KMS-11 (cell line): ENCODE data around the gene SCG2.

Source experiments
- H2AFZ ChIP-seq: fragments of 200-600 bp; sonication (generic); 2 replicates; pipeline ENCODE4 v1.6.1; 2016; ENCODE audit warnings: antibody characterized with exemption, mixed run types, low read depth
- H3K27ac ChIP-seq: fragments of 200-600 bp; sonication (generic); 2 replicates; pipeline ENCODE4 v1.6.1; 2016; ENCODE audit warnings: mild to moderate bottlenecking, mixed run types
- H3K27me3 ChIP-seq: fragments of 200-600 bp; sonication (generic); 2 replicates; pipeline ENCODE4 v1.6.1; 2017; ENCODE audit warnings: mild to moderate bottlenecking, low read depth, mixed run types, moderate library complexity; ENCODE audit not compliant: insufficient read depth
- H3K36me3 ChIP-seq: fragments of 200-600 bp; sonication (generic); 2 replicates; pipeline ENCODE4 v1.6.1; 2017; ENCODE audit warnings: mild to moderate bottlenecking, mixed run types; ENCODE audit not compliant: insufficient read depth
- H3K4me1 ChIP-seq: fragments of 200-600 bp; sonication (generic); 2 replicates; pipeline ENCODE4 v1.6.1; 2016; ENCODE audit warnings: mild to moderate bottlenecking, low read depth, mixed run types; ENCODE audit not compliant: poor library complexity, severe bottlenecking
- H3K4me2 ChIP-seq: fragments of 200-600 bp; sonication (generic); 2 replicates; pipeline ENCODE4 v1.7.0; 2016; ENCODE audit warnings: mild to moderate bottlenecking, mixed run types
- H3K4me3 ChIP-seq: fragments of 200-600 bp; sonication (generic); IDR thresholded peaks from 2 replicates; pipeline ENCODE4 v1.6.1; 2017; ENCODE audit warnings: low read depth, low read length, mixed read lengths; ENCODE audit not compliant: insufficient read depth
- H3K79me2 ChIP-seq: fragments of 200-600 bp; sonication (generic); 2 replicates; pipeline ENCODE4 v1.6.1; 2016; ENCODE audit warnings: low read depth, mixed run types; ENCODE audit not compliant: insufficient read depth
- H3K9ac ChIP-seq: fragments of 200-600 bp; sonication (generic); 2 replicates; pipeline ENCODE4 v1.6.1; 2016; ENCODE audit warnings: mild to moderate bottlenecking, mixed run types
- H4K20me1 ChIP-seq: fragments of 200-600 bp; sonication (generic); 2 replicates; pipeline ENCODE4 v1.6.1; 2016; ENCODE audit warnings: mild to moderate bottlenecking, mixed run types; ENCODE audit not compliant: insufficient read depth
- TF ChIP-seq, protein P1 (sequence below): fragments of 200-600 bp; sonication (generic); conservative IDR thresholded peaks from 2 replicates; pipeline ENCODE4 v1.6.1; 2017; ENCODE audit warnings: low read depth, mild to moderate bottlenecking, antibody characterized with exemption, low read length, moderate library complexity, mixed read lengths

SCG2 gene

DNA sequence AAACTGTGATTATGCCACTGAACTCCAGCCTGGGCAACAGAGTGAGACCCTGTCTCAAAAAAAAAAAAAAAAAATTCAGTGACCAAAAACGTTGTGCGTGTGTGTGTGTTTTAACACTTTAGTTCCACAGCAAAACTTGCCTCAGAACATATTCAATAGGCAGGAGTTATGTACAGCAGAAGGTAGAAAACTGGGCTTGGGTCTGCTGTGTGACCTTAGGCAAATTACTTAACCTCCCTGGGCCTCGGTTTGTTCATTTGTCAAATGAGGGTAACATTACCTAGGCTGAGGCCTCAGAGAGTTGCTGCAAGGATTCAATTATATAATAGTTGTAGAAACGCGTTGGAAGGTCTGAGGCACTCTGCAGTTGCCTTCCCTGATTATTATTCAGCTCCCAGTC lies 10.3 kb upstream of the SCG2 start:
- no peaks in the 10 kb centered on the region for H3K4me1 ChIP-seq
- no peaks in the 10 kb centered on the region for H3K79me2 ChIP-seq
- H3K27me3 ChIP-seq = no peaks in the 10 kb centered on the region
- no peak overlapping the region for H3K27ac ChIP-seq
- H3K4me2 ChIP-seq = no peak overlapping the region
- H3K9ac ChIP-seq = no peak overlapping the region
- TF ChIP-seq, protein P1, sequence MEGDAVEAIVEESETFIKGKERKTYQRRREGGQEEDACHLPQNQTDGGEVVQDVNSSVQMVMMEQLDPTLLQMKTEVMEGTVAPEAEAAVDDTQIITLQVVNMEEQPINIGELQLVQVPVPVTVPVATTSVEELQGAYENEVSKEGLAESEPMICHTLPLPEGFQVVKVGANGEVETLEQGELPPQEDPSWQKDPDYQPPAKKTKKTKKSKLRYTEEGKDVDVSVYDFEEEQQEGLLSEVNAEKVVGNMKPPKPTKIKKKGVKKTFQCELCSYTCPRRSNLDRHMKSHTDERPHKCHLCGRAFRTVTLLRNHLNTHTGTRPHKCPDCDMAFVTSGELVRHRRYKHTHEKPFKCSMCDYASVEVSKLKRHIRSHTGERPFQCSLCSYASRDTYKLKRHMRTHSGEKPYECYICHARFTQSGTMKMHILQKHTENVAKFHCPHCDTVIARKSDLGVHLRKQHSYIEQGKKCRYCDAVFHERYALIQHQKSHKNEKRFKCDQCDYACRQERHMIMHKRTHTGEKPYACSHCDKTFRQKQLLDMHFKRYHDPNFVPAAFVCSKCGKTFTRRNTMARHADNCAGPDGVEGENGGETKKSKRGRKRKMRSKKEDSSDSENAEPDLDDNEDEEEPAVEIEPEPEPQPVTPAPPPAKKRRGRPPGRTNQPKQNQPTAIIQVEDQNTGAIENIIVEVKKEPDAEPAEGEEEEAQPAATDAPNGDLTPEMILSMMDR = no peak
- H3K36me3 ChIP-seq = no peaks in the 10 kb centered on the region
- H3K4me3 ChIP-seq = no peak overlapping the region
- H4K20me1 ChIP-seq = no peaks in the 10 kb centered on the region
- no peak overlapping the region for H2AFZ ChIP-seq

DNA sequence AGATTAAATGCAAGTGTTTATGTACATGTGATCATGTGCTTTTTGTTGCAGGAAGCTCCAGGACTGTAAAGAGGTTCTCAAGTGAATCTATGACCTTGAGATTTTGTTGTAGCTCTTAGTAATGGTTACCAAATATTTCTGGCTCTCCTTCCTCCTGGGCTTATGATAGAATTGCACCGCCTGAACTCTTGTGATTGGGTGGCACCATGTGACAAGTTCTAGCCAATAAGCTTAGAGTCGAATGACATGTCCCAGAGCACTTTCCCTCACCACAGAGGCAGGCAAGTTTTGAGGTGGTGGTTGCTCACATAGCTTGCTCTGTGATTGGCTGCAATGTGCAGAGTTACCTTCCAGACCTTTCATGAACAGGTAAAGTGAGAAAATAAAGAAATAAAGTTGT lies 8.9 kb upstream of the SCG2 start:
- Histone ChIP-seq H3K36me3 (no peaks in the 10 kb centered on the region), H2AFZ (no peak overlapping the region), H3K4me1 (no peaks in the 10 kb centered on the region), H3K27me3 (no peaks in the 10 kb centered on the region), H3K27ac (no peak overlapping the region), H3K4me2 (no peak overlapping the region), H3K79me2 (no peaks in the 10 kb centered on the region), H3K4me3 (no peak overlapping the region), H4K20me1 (no peaks in the 10 kb centered on the region), H3K9ac (no peak overlapping the region)
- TF ChIP-seq, protein P1 = no peak

DNA sequence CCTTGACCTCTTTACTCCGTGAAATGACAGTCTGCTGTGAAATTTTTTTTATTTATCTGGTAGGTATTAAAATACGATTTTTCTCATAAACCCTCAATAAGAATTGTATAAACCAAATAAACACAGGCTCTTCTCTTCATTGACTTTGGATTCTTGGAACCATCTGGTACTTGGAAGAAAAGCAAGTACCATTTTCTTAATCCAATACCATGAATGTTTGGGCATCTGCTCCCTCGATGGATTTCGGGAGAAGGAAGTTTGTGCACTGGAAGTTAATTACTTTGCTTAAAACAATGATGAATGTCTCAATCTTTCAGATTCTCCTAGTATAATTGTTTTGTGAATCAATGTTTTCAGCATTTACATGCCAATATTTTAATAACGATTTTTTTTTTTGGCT lies 5.3 kb upstream of the SCG2 start:
- Histone ChIP-seq H3K79me2 (no peaks in the 10 kb centered on the region), H3K4me2 (no peak overlapping the region), H3K4me1 (no peaks in the 10 kb centered on the region), H3K27ac (no peak overlapping the region), H3K9ac (no peak overlapping the region), H3K4me3 (no peak overlapping the region), H4K20me1 (no peaks in the 10 kb centered on the region), H2AFZ (no peak overlapping the region), H3K36me3 (no peaks in the 10 kb centered on the region), H3K27me3 (no peaks in the 10 kb centered on the region)
- TF ChIP-seq, protein P1 = no peak

DNA sequence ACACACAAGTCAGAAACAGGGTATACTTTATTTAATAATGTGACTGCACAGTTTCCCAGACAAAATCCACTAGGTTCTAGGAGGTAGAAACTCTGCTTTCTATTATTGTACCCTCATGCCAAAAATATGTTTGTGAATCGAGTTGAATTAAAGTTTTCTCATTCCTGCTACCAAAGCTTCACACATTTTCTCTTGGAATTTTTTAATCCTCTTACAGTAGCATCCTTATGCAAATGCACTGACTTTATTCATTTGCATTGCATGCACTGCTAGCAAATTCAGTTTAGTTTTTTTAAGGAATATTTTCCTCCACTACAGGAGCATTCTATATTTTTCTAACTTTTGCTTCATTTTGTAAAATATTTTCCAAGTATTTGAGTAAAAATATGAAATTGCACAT lies 4.8 kb upstream of the SCG2 start:
- Histone ChIP-seq H3K27ac (no peak overlapping the region), H4K20me1 (no peaks in the 10 kb centered on the region), H3K4me2 (no peak overlapping the region), H3K4me3 (no peak overlapping the region), H3K36me3 (no peaks in the 10 kb centered on the region), H2AFZ (no peak overlapping the region), H3K4me1 (no peaks in the 10 kb centered on the region), H3K79me2 (no peaks in the 10 kb centered on the region), H3K27me3 (no peaks in the 10 kb centered on the region), H3K9ac (no peak overlapping the region)
- TF ChIP-seq, protein P1 = no peak

DNA sequence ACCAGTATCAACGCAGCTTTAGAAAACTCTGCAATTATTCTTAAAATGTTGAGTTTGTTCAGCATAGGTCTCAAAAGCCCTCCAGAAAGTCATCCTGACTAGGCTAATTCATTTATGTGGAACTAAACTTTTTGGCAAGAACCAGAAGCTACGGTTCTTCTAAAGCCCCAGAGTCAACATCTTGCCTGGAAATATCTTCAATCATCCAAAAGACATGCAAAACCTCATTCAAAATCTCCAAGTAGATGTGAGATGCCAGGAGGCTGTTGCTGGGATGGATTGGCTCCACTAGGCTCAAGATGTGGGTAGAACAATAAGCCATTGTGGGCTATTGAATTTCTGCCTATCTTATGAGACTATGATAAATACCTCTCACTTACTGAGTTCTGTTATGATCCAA lies 2.1 kb upstream of the SCG2 start:
- Histone ChIP-seq H3K4me3 (no peak overlapping the region), H2AFZ (no peak overlapping the region), H3K9ac (no peak overlapping the region), H3K4me2 (no peak overlapping the region), H3K27ac (no peak overlapping the region), H3K79me2 (no peaks in the 10 kb centered on the region), H3K4me1 (no peaks in the 10 kb centered on the region), H4K20me1 (no peaks in the 10 kb centered on the region), H3K36me3 (no peaks in the 10 kb centered on the region), H3K27me3 (no peaks in the 10 kb centered on the region)
- TF ChIP-seq, protein P1 = no peak
